ENCODE results near the gene PLA1A.

PLA1A gene

DNA sequence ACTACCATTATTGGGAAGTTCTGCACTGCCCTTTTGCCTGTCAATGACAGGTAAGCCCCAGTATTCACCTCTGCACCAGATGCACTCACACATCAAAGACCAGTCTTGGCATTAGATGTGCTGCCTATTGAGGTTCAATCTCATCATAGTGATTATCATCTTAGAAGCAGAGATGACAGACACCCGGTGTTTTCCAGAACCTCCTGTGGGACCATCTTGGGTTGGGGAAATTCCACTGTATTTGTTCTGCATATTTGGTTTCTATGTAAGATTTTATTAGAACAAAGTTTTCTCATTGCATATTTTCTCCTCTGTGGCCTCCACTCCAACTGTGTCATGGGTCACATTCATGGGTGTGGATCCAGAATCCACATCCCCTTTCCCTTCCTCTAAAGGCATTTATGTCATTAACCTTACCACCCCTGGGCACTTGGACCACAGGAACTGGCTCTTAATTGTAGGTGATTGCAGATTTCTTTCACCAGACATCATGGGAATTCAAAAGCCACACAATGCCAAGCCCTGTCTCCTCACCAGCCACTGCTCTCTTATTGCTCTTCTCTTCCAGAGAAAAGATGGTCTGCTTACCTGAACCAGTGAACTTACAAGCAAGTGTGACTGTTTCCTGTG, 31.2 kb downstream of the PLA1A start:
- DNase-seq (ENCODE audit: insufficient read length, low spot score), result no peak
- no peak for TF ChIP-seq CTCF (IDR thresholded peaks at IDR 0.05; ENCODE audit: insufficient read depth, missing control alignments)
- FAIRE-seq, result no peak

DNA sequence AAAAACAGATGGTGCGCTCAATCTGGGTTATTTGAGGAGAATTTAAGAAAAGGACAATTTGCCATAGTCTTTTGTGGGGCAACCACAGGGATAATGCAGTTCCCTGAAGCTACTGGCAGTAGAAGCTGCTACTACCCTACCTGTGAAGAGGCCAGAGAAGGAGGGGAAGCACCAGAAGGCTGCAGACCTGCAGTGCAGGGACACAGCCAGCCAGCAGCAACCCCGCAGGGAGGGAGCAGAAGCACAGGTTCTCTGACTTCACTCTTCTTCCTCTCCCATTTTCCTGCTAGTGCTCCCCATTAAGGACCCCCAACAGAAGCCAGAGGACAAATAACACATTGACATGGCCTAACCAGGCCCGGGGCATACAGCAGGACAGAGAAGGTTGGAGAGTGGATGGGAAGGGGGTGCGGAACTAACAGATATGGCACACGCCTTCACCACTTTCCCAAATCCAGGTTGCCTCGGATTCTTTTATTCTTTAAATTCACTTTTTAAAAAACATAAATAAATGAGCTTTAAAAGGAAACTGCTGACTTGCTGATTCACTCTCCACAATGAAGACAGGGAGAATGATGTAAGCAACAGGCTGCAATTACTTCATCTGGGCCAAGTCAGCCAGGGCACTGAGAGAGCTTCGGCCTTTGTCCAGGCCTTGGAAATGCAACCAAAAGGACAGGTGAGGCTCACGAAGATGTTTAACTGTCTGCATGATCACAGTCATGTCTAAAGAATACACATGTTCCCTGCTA, 32.6 kb downstream of the PLA1A start:
- DNase-seq (ENCODE audit: insufficient read length, low spot score) (no peak), FAIRE-seq (no peak)
- no peak for TF ChIP-seq CTCF (IDR thresholded peaks at IDR 0.05; ENCODE audit: insufficient read depth, missing control alignments)

DNA sequence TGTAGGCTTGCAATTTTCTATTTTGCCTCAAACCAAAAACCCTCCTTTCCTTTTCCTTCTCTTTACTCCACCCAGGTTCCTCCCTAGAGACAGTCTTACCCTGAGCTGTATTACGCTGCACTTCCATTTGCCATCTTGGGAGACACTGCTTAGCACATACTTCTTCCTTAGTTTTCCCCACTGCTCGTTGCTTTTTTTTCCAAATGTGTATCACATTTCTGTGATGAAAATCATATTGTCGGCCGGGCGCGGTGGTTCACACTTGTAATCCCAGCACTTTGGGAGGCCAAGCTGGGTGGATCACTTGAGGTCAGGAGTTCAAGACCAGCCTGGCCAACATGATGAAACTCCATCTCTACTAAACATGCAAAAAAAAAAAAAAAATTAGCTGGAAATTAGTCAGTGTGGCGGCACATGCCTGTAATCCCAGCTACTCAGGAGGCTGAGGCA, 33.2 kb downstream of the PLA1A start:
- FAIRE-seq (no peak), DNase-seq (ENCODE audit: insufficient read length, low spot score) (no peak)
- no peak for TF ChIP-seq CTCF (IDR thresholded peaks at IDR 0.05; ENCODE audit: insufficient read depth, missing control alignments)

DNA sequence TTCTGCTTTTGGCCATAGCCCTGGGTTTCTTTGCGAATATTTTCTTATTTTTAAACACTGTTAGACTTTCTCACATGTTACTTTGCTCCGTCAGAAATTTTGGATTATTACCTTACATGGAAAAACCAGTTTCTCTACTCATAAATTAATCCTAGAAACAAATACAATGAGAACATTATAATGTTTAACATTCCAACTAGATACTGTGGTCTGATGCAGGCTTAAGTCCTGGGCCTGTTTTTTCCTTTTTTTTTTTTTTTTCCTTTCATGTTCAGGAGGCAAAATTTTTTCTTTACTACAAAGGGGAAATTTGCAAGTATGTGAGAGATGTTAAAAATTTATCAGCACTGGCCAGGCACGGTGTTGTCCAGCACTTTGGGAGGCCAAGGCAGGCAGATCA, 33.8 kb downstream of the PLA1A start:
- TF ChIP-seq CTCF (IDR thresholded peaks at IDR 0.05; ENCODE audit: insufficient read depth, missing control alignments), result no peak
- no peak for DNase-seq (ENCODE audit: insufficient read length, low spot score)
- no peak for FAIRE-seq

DNA sequence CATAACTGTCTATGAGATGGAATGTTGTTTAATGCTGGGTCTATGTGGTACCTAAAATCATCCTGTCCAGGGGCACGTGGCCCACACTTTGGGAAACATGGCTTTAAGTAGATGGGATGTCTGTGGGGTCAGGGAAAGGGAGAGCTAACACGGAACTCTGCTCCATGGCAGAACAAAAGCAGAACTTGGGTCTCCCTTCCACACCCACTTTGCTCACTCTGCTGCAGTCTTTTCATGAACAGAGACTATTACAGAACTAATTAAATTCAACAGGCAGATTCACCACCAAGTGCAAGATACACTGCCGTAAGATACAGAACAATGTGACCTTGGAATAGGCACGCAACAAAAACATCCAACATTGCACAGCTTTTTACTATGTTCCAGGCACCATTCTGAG, 34.5 kb downstream of the PLA1A start:
- FAIRE-seq, result no peak
- no peak for TF ChIP-seq CTCF (IDR thresholded peaks at IDR 0.05; ENCODE audit: insufficient read depth, missing control alignments)
- no peak for DNase-seq (ENCODE audit: insufficient read length, low spot score)

- DNase-seq (ENCODE audit: insufficient read length, low spot score), result no peak
- FAIRE-seq, result no peak
- no peak for TF ChIP-seq CTCF (IDR thresholded peaks at IDR 0.05; ENCODE audit: insufficient read depth, missing control alignments)
These were observed 35.1 kb downstream of the PLA1A start for GRCh38 chr3:119632829-119633228.

- no peak for TF ChIP-seq CTCF (IDR thresholded peaks at IDR 0.05; ENCODE audit: insufficient read depth, missing control alignments)
- no peak for FAIRE-seq
- no peak for DNase-seq (ENCODE audit: insufficient read length, low spot score)
These were observed 38.0 kb downstream of the PLA1A start for GRCh38 chr3:119635719-119636118.

All from D721Med (cell line).